ENCODE results near the gene DMRT1.

Gene DMRT1

DNA sequence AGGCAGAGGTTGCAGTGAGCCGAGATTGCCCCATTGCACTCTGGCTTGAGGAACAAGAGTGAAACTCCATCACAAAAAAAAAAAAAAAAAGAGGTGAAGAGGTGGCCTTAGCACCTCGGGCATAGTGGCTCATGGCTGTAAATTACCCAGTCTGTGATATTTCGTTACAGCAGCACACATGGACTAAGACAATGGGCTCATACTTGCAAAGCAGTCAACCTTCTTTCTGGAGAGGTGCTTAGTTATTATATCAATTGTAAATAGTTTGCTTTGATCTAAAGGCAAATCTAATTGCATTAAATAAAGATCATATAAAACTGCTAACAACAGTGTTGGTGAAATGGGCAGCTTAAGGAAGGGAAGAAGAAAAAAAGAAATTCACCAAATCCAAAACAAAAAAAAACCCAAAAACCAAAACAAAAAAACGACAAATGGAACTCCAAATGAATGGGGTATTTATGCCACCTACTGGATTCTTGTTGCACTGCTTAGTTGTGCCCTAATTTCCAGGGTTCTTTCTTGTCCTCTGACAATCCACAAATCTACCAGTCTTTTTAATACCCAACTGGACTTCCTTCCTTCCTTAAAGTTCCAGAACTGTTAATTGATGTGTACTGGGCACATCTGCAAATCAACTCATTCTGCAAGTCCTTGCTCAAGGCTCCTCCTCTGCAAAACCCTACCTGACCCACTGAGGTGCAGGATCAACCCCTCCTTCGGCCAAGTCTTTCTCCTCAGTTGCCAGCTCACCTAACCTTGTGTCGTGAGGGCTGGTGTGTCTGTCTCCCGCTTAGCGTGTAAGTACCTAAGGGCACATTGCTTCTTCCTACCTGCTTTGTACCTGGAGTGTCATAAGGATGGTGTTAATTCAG, 35.0 kb upstream of the DMRT1 start:
- H3K4me3 ChIP-seq (IDR thresholded peaks at IDR 0.05; ENCODE audit: insufficient read depth, low read depth, low read length), result no peak overlapping the region
- H3K79me2 ChIP-seq (ENCODE audit: insufficient read depth, low read depth), result no peaks in the 10 kb centered on the region
- peak overlapping the region; percentile 74 for H2AFZ ChIP-seq (ENCODE audit: low read depth)
- peak overlapping the region; percentile 35; the same call in 1 of the 2 replicates for H3K4me2 ChIP-seq
- no peaks in the 10 kb centered on the region for H3K36me3 ChIP-seq (ENCODE audit: insufficient read depth)
- no peak overlapping the region for H3K27ac ChIP-seq
- no peaks in the 10 kb centered on the region for H3K4me1 ChIP-seq (ENCODE audit: low read depth, poor library complexity, severe bottlenecking)
- no peaks in the 10 kb centered on the region for H4K20me1 ChIP-seq (ENCODE audit: insufficient read depth)
- TF ChIP-seq, protein P1, sequence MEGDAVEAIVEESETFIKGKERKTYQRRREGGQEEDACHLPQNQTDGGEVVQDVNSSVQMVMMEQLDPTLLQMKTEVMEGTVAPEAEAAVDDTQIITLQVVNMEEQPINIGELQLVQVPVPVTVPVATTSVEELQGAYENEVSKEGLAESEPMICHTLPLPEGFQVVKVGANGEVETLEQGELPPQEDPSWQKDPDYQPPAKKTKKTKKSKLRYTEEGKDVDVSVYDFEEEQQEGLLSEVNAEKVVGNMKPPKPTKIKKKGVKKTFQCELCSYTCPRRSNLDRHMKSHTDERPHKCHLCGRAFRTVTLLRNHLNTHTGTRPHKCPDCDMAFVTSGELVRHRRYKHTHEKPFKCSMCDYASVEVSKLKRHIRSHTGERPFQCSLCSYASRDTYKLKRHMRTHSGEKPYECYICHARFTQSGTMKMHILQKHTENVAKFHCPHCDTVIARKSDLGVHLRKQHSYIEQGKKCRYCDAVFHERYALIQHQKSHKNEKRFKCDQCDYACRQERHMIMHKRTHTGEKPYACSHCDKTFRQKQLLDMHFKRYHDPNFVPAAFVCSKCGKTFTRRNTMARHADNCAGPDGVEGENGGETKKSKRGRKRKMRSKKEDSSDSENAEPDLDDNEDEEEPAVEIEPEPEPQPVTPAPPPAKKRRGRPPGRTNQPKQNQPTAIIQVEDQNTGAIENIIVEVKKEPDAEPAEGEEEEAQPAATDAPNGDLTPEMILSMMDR (conservative IDR thresholded peaks at IDR 0.05; ENCODE audit: low read depth, low read length), result peak; percentile 73
- no peaks in the 10 kb centered on the region for H3K27me3 ChIP-seq (ENCODE audit: insufficient read depth, low read depth)
- H3K9ac ChIP-seq, result no peak overlapping the region

DNA sequence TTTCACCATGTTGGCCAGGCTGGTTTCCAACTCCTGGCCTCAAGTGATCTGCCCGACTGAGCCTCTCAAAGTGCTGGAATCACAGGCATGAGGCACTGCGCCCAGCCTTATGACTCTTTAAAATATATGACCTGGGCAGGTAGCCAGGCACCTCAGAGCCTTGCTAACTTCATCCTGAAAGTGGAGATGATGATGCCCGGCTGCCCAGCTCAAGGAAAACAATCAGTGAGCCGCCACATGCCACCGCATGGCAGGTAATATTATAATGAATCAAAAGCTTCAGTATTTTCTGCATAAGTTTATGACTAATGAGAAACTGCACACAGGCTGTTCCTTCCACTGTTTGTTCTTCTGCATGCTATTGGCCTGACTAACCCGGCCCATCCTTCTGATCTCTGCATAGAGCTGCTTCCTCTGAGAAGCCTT, 30.4 kb upstream of the DMRT1 start:
- H3K79me2 ChIP-seq (ENCODE audit: insufficient read depth, low read depth), result no peaks in the 10 kb centered on the region
- no peaks in the 10 kb centered on the region for H4K20me1 ChIP-seq (ENCODE audit: insufficient read depth)
- H2AFZ ChIP-seq (ENCODE audit: low read depth), result no peak overlapping the region
- TF ChIP-seq, protein P1 (conservative IDR thresholded peaks at IDR 0.05; ENCODE audit: low read depth, low read length), result no peak
- H3K27me3 ChIP-seq (ENCODE audit: insufficient read depth, low read depth), result no peaks in the 10 kb centered on the region
- no peaks in the 10 kb centered on the region for H3K4me1 ChIP-seq (ENCODE audit: low read depth, poor library complexity, severe bottlenecking)
- no peak overlapping the region for H3K27ac ChIP-seq
- H3K9ac ChIP-seq, result no peak overlapping the region
- H3K4me2 ChIP-seq, result no peak overlapping the region
- H3K4me3 ChIP-seq (IDR thresholded peaks at IDR 0.05; ENCODE audit: insufficient read depth, low read depth, low read length), result no peak overlapping the region
- no peaks in the 10 kb centered on the region for H3K36me3 ChIP-seq (ENCODE audit: insufficient read depth)

DNA sequence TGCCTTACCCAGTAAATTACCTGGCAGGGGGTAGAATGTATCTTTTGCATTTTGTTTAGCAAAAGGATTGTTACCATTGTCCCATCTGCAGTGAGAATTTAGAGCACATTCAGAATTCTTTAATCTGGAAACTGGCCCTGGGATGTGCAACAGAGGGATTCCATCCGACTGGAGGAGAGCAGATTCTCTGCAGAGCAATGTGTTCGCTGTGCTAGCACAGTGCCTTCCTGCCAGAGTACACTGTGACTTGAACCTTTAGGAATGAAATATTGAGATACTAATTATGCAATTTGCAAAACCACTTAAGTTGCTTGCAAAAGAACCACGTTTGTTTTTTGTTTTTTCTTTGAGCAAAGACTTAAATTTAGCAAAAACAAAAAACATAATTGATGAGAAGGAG, 22.5 kb upstream of the DMRT1 start:
- H3K4me1 ChIP-seq (ENCODE audit: low read depth, poor library complexity, severe bottlenecking), result no peaks in the 10 kb centered on the region
- no peaks in the 10 kb centered on the region for H3K79me2 ChIP-seq (ENCODE audit: insufficient read depth, low read depth)
- no peak overlapping the region for H3K27ac ChIP-seq
- no peak overlapping the region for H2AFZ ChIP-seq (ENCODE audit: low read depth)
- H3K27me3 ChIP-seq (ENCODE audit: insufficient read depth, low read depth), result no peaks in the 10 kb centered on the region
- no peak overlapping the region for H3K9ac ChIP-seq
- no peak overlapping the region for H3K4me2 ChIP-seq
- no peak overlapping the region for H3K4me3 ChIP-seq (IDR thresholded peaks at IDR 0.05; ENCODE audit: insufficient read depth, low read depth, low read length)
- H3K36me3 ChIP-seq (ENCODE audit: insufficient read depth), result no peaks in the 10 kb centered on the region
- no peaks in the 10 kb centered on the region for H4K20me1 ChIP-seq (ENCODE audit: insufficient read depth)
- TF ChIP-seq, protein P1 (conservative IDR thresholded peaks at IDR 0.05; ENCODE audit: low read depth, low read length), result no peak

DNA sequence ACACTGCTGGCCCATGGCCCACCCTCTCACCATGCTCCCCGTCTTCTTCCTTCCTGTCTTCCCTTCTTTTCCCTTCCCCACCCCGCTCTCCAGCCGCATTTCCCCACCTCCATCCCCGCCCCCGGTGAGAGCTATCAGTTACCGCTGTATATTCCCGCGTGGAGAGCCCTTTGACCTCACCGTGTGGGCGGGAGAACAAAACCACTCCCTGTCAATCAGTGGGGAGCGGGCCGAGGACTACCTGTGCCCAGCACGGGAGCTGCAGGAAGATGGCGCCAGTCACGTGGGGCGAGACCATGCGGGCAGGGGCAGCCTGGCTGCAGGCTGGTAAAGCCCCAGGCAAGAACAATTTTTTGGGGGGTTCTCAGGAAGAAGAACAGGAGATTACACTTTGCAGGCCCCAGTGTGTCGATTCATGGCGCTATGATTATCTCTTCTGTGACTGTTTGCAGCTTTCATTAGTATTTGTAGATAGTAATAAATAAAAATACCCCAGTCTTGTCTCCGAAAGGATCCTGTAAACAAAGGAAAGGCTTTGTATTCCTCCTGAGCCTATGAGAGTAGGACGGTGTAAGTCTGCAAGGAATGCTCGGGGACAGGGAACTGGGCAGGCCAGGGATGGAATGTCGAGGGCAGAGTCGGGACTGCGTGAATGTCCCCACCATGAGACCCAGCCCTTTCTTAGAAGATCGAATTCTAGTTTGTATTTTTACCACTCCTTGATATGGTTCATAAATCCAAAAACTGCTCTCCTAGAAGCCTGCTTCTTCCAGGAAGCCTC, 14.8 kb upstream of the DMRT1 start:
- Histone ChIP-seq H2AFZ (ENCODE audit: low read depth) (no peak overlapping the region), H3K79me2 (ENCODE audit: insufficient read depth, low read depth) (no peaks in the 10 kb centered on the region), H3K9ac (no peak overlapping the region), H3K4me3 (IDR thresholded peaks at IDR 0.05; ENCODE audit: insufficient read depth, low read depth, low read length) (no peak overlapping the region), H3K27me3 (ENCODE audit: insufficient read depth, low read depth) (no peaks in the 10 kb centered on the region), H4K20me1 (ENCODE audit: insufficient read depth) (no peaks in the 10 kb centered on the region), H3K4me1 (ENCODE audit: low read depth, poor library complexity, severe bottlenecking) (no peaks in the 10 kb centered on the region), H3K36me3 (ENCODE audit: insufficient read depth) (no peaks in the 10 kb centered on the region), H3K27ac (no peak overlapping the region), H3K4me2 (no peak overlapping the region)
- TF ChIP-seq, protein P1 (conservative IDR thresholded peaks at IDR 0.05; ENCODE audit: low read depth, low read length), result no peak

Measured in KMS-11 (cell line).